ENCODE data around the gene JAM3.

JAM3 gene

DNA sequence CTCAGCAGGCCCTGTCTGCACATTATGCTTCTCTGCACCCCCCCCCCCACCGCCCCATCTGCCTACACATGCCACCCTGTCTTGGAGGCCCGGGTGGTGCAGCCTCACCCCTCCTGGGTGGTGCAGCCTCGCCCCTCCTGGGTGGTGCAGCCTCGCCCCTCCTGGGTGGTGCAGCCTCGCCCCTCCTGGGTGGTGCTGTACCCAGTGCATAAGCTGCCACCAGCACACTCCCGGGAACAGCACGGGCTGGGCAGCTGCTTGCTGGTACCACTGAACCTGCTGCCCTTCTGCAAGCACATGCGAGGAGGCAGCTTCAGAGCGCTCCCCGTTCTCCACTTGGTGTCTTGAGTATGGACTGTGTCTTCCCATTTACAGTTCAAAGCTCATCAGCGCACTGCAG is 85.6 kb downstream of the JAM3 start:
- TF ChIP-seq CTCF (IDR thresholded peaks at IDR 0.05; ENCODE audit: control extremely low read depth, extremely low read depth, low read depth, missing control alignments) = no peak
- ChIA-PET CTCF (no interaction called here), POLR2A (no interaction called here)
- DNase-seq (ENCODE audit: extremely low spot score) = no peak

DNA sequence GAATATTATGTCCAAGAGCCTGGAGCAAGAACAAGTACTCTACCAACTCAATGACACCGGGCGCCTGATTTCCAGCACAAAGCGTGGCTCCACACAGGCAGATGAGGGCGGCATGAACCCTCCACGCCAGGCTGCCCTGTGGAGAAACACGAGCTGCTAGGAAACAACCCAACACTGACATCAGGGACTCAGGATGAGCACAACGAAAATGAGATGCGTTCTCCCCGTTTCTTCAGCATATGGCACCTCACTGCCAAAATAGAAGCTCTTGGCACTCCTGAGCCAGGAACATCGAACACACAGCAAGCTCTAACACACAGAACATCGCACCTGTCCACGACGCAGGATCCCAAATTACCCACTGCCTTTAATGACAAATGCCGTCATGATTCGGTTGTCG is 86.6 kb downstream of the JAM3 start:
- POLR2A ChIA-PET = no interaction called here
- no peak for TF ChIP-seq CTCF (IDR thresholded peaks at IDR 0.05; ENCODE audit: control extremely low read depth, extremely low read depth, low read depth, missing control alignments)
- CTCF ChIA-PET = interaction anchor here (1.1 to 1.5 kb wide), 2 partner anchors 13 to 29 kb away, joined by 3 to 4 read pairs; no protein-coding TSS in a partner anchor
- no peak for DNase-seq (ENCODE audit: extremely low spot score)

DNA sequence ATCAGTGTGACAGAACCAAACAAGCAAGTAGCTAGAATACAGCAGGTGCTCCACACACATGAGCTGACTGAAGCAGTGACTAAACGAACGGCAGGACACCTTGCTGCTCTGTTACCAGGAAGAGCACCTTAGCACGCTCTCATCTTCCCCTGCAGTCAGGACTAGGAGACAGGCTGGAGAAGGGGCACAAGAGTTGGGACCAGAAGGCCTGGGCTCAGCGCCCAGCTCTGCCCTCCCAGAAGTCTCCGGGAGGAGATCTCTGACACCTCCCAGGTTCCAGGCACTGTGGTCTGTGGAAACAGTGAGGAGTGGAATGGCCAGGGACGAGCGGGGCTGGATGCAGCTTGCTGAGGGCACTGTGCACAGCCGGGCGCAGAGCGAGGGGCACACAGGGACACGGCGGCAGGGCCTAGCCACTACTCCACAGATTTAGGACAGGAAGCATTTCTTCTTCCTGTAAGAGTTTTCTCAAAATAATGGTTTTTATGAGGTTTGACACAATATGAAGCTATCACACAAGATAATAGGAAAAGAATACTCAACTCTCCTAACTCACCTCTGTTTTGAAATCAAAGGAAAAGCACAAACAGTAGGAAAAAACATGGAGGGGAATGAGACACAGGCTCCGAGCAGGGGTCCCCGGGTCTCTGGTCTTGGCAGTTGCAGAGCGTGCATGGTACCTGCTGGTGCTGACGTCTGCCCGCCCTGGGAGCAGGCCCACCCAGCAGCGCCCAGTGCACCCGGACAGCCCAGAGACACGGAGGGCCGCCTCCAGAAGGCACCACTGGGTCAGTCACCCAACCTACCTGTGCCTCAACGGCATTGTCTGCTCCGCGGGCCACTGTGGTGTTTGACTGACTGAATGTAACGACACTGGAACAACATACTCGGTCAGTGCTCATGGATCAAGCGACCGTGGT is 87.3 kb downstream of the JAM3 start:
- CTCF ChIA-PET = interaction anchor here (1.1 to 1.5 kb wide), 2 partner anchors 12 to 28 kb away, joined by 3 to 4 read pairs; no protein-coding TSS in a partner anchor
- POLR2A ChIA-PET = no interaction called here
- no peak for DNase-seq (ENCODE audit: extremely low spot score)
- TF ChIP-seq CTCF (IDR thresholded peaks at IDR 0.05; ENCODE audit: control extremely low read depth, extremely low read depth, low read depth, missing control alignments) = no peak

DNA sequence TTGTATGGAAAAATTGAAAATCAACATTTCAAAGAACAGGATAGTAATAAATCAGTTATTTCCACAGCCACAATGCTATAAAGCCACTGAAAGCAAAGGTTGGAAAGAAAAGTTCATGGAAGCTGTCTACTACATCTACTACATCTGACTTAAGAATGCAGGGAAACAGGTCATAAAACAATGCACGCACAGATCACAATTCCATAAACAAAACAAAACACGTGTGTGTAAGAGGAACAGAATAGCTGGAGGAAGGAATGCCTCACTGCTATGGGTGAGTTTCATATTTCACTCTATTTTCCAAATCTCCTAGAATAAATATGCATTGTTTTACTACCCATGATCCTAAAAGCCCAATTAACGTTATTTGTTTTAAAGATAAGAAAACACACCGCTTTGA is 88.6 kb downstream of the JAM3 start:
- no peak for DNase-seq (ENCODE audit: extremely low spot score)
- ChIA-PET POLR2A (no interaction called here), CTCF (no interaction called here)
- TF ChIP-seq CTCF (IDR thresholded peaks at IDR 0.05; ENCODE audit: control extremely low read depth, extremely low read depth, low read depth, missing control alignments) = no peak

- no peak for DNase-seq (ENCODE audit: extremely low spot score)
- CTCF ChIA-PET = no interaction called here
- POLR2A ChIA-PET = no interaction called here
- TF ChIP-seq CTCF (IDR thresholded peaks at IDR 0.05; ENCODE audit: control extremely low read depth, extremely low read depth, low read depth, missing control alignments) = no peak
Measured at GRCh38 chr11:134158023-134158422, 89.2 kb downstream of the JAM3 start.

DNA sequence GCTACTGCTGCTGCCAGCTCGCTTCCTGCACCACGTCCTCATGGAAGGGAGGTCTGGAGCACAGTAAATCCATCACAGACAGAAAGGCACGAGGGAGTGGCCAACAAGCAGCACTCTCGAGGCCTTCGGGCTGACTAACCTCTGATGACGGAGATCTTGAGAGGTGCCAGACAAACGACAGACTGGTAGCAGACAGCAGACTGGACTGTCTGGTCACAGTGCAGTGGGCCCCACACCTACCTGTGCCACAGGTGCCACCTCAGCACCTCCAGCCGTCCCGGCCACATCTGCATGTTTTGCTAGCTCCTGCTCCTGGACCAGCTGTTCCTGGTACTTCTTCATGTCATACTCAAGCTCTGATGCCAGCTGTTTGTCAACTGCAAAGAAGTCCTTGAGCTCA is 90.8 kb downstream of the JAM3 start:
- ChIA-PET CTCF (no interaction called here), POLR2A (no interaction called here)
- no peak for TF ChIP-seq CTCF (IDR thresholded peaks at IDR 0.05; ENCODE audit: control extremely low read depth, extremely low read depth, low read depth, missing control alignments)
- no peak for DNase-seq (ENCODE audit: extremely low spot score)
